Activated CD8-positive, alpha-beta T cell treated with anti-CD3 and anti-CD28 coated beads, Interleukin-2, amount 10 ng/mL, durations not matched to agents 7 days and 5 days (primary cell): Measurements from ENCODE around the gene SFR1. TPM values are rescaled to one million over a fixed set of nuclear protein-coding genes. Genes with fewer than 3 reads are reported as not detected.
"Not testable (repeated sequence)": the region's sequence is repeated elsewhere in the genome, so short reads cannot be mapped to it uniquely, and the experiment has no call there.

Source experiments
- ATAC-seq: fragments of 150-1000 bp; cut with Tn5 transposase; one replicate; pipeline ENCODE4 v1.10.0; 2021; ENCODE audit warnings: moderate library complexity
- CTCF ChIA-PET: fragments of 350-600 bp; sonication (Branson Sonifier 250); formaldehyde crosslinking; loops from one replicate; lab custom pipeline; 2021; ENCODE audit warnings: antibody characterized with exemption; lab: Charles Lee
- POLR2A ChIA-PET: fragments of 350-600 bp; sonication (Branson Sonifier 250); formaldehyde crosslinking; loops from one replicate; lab custom pipeline; 2021; ENCODE audit warnings: antibody characterized with exemption; lab: Charles Lee
- DNase-seq: peaks from one replicate; pipeline ENCODE4 v3.0.0-alpha.2; 2020
- H3K27ac Mint-ChIP-seq: one replicate; pipeline ENCODE4 v1.8.0; 2021; ENCODE audit warnings: mild to moderate bottlenecking, mixed read lengths
- H3K27me3 Mint-ChIP-seq: one replicate; pipeline ENCODE4 v1.8.0; 2021; ENCODE audit warnings: low read depth, mixed read lengths
- H3K36me3 Mint-ChIP-seq: one replicate; pipeline ENCODE4 v1.8.0; 2021; ENCODE audit warnings: low read depth, mixed read lengths
- H3K4me1 Mint-ChIP-seq: one replicate; pipeline ENCODE4 v1.8.0; 2021; ENCODE audit warnings: low read depth, mixed read lengths
- H3K4me3 Mint-ChIP-seq: one replicate; pipeline ENCODE4 v1.8.0; 2021; ENCODE audit warnings: mild to moderate bottlenecking, mixed read lengths
- H3K9me3 Mint-ChIP-seq: one replicate; pipeline ENCODE4 v1.8.0; 2022; ENCODE audit warnings: mixed read lengths; ENCODE audit not compliant: insufficient read depth
- total RNA-seq, 2 experiments: library from RNA; stranded (reverse); gene quantifications; one replicate each; pipeline ENCODE4 v1.2.3, GENCODE V29; 2021

SFR1 gene
- total RNA-seq, 2 experiments from 2014 or later, result 13.0 to 14.9 TPM

DNA sequence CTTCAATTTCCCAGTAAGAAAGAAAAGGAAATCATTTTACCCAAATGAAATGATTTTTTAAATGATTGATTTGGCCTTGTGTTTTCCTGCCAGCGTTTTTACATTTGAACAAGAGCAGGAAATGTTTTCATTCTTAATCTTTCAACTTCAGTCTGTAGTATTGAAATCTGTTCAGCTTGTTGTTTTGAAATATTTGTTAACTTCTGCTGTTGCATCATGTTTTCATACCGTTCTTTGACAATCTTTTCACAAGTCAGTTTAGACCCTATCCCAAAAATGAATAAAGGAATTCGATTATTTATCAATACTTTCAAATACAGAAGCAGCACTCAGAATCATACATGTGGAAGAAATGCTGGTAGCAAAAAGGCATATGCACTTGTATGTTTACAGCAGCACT lies 8.1 kb downstream of the SFR1 start:
- no peak for DNase-seq
- no peaks in the 10 kb centered on the region for H3K9me3 Mint-ChIP-seq
- peaks cover 21% of the 10 kb centered on the region for H3K27me3 Mint-ChIP-seq
- H3K4me3 Mint-ChIP-seq, result no peak overlapping the region
- H3K27ac Mint-ChIP-seq, result no peak overlapping the region
- POLR2A ChIA-PET, result interaction anchor here (0.6 to 1.9 kb wide), 2 partner anchors 8 to 219 kb away, joined by 3 to 6 read pairs; partner anchors contain the start of gene SFR1
- H3K4me1 Mint-ChIP-seq, result no peaks in the 10 kb centered on the region
- CTCF ChIA-PET, result no interaction called here
- H3K36me3 Mint-ChIP-seq, result peaks cover 8% of the 10 kb centered on the region
- no peak for ATAC-seq

DNA sequence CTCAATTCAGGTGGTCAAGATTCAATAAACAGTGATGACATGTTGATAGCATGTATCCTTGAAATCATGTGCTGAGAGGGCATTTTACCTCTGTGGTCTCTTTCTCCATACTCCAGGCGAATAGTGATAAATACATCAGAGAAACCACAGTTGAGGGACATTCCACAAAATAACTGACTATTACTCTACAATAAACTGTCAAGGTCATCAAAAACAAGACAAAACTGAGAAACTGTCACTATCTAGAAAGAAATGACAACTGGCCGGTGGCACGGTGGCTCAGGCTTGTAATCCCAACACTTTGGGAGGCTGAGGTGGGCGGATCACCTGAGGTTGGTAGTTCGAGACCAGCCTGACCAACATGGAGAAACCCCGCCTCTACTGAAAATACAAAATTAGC lies 16.2 kb downstream of the SFR1 start:
- Mint-ChIP-seq H3K36me3 (no peaks in the 10 kb centered on the region), H3K4me1 (no peaks in the 10 kb centered on the region), H3K4me3 (no peak overlapping the region), H3K27ac (no peak overlapping the region), H3K9me3 (no peaks in the 10 kb centered on the region), H3K27me3 (peaks cover 30% of the 10 kb centered on the region)
- CTCF ChIA-PET, result no interaction called here
- POLR2A ChIA-PET, result no interaction called here
- ATAC-seq (no peak), DNase-seq (no peak)

DNA sequence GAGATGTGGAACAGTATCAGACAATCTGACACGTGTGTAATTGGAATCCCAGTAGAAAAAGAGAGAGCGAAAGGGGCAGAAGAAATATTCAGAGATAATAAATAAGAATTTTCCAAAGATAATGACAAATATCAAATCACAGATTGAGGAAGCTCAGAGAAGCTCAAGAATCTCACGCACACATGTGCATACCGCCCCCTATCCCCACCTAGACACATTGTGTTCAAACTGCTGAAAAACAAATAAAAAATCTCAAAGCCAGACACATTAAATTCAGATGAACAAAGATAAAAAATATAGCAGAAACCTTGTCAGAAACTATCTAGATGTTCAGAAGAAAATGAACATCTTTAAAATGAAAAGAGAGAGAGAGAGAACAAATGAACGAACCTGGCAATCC lies 17.2 kb downstream of the SFR1 start:
- Mint-ChIP-seq H3K36me3 (no peaks in the 10 kb centered on the region), H3K4me1 (no peaks in the 10 kb centered on the region), H3K27me3 (peaks cover 30% of the 10 kb centered on the region), H3K27ac (no peak overlapping the region), H3K4me3 (no peak overlapping the region), H3K9me3 (no peaks in the 10 kb centered on the region)
- CTCF ChIA-PET, result interaction anchor here (0.6 to 1.9 kb wide), 6 partner anchors 16 to 251 kb away, joined by 3 to 6 read pairs (median 4); partner anchors contain the start of gene SFR1
- DNase-seq, result no peak
- ATAC-seq, result no peak
- POLR2A ChIA-PET, result no interaction called here

DNA sequence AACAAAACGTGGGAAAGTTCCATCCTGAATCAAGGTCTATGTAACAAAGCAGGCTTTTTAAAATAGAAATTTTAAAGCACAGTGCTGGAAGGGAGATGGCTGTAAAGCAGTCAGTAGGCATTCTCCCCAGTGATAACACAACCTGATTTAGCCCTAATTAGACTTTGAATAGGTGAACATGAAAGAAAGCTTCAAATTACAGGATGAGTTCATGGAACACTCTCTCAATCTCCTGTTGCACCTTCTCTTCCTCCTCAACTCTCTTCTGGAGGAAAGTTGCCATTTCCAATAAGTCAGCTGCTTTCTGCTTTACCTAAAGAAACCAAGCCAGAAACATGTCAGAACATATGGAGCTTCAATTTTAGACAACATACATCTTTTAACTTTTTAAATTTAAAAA lies 20.1 kb downstream of the SFR1 start:
- ATAC-seq (no peak), DNase-seq (no peak)
- no peaks in the 10 kb centered on the region for H3K4me1 Mint-ChIP-seq
- no peaks in the 10 kb centered on the region for H3K9me3 Mint-ChIP-seq
- H3K27me3 Mint-ChIP-seq, result peaks cover 32% of the 10 kb centered on the region
- H3K36me3 Mint-ChIP-seq, result no peaks in the 10 kb centered on the region
- POLR2A ChIA-PET, result no interaction called here
- CTCF ChIA-PET, result no interaction called here
- H3K27ac Mint-ChIP-seq, result no peak overlapping the region
- H3K4me3 Mint-ChIP-seq, result no peak overlapping the region

DNA sequence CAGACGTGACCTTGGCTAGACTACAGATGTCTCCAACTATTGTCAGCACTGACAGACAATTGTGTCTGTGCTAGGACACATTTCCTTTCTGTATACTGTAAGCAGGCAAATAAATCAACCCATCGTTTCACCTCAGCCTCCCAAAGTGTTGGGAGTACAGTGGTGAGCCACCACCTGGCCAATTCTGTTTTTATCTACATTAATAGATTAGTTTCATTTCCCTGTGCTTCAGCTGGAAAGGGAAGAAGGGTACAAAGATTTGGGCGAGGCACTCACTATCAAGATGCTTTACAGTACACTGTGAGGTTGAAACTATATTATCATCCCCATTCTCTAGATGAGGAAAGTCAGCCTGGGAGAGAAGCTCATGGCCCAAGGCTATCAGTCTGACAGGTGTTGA lies 21.9 kb downstream of the SFR1 start:
- Mint-ChIP-seq H3K27me3 (peaks cover 32% of the 10 kb centered on the region), H3K4me3 (no peak overlapping the region), H3K4me1 (no peaks in the 10 kb centered on the region), H3K27ac (no peak overlapping the region), H3K9me3 (no peaks in the 10 kb centered on the region), H3K36me3 (no peaks in the 10 kb centered on the region)
- no peak for ATAC-seq
- DNase-seq, result no peak
- POLR2A ChIA-PET, result no interaction called here
- CTCF ChIA-PET, result no interaction called here

DNA sequence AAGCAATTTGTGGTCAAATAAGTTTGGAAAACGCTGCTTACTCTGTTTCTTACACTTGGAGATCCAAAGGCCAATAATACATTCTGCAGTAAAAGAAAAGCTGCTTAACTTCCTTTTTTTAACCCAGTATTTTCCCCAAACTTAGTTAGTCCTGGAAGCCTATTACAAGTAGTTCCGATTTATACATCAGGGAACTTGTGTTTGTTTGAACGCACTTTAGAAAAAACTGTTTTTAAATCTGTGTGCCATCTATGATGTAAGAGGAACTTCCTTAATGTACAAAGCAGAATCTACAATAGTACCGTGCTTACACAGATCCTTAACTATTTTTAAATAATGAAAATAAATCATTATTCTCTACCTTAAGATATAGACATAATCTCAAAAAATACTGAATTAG lies 23.0 kb downstream of the SFR1 start:
- DNase-seq, result no peak
- ChIA-PET CTCF (interaction anchor here (1.2 kb wide), 1 partner anchor 134 kb away, joined by 3 read pairs; no protein-coding TSS in a partner anchor), POLR2A (no interaction called here)
- no peaks in the 10 kb centered on the region for H3K4me1 Mint-ChIP-seq
- peaks cover 30% of the 10 kb centered on the region for H3K27me3 Mint-ChIP-seq
- no peaks in the 10 kb centered on the region for H3K36me3 Mint-ChIP-seq
- H3K4me3 Mint-ChIP-seq, result no peak overlapping the region
- no peaks in the 10 kb centered on the region for H3K9me3 Mint-ChIP-seq
- ATAC-seq, result no peak
- H3K27ac Mint-ChIP-seq, result no peak overlapping the region

DNA sequence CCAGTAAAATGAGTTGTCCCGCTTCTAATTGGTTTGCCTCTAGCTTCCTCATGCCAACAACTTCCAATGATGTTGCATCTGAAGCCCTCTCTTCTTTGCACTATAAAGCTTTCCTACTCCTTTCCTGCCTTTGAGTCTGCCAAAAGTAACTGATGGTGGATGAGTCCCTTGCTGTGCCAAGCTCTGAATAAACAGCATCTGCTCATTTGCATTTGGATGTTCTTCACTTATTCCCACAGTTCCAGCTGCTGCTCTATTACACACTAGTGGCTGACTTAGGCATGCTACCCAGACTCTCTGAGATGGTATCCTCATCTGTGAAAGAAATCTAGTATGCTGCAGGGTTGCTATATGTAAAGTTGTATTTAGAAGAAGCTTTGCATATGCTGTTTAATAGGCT lies 24.9 kb downstream of the SFR1 start:
- H3K4me3 Mint-ChIP-seq, result no peak overlapping the region
- CTCF ChIA-PET, result interaction anchor here (0.9 to 2.5 kb wide), 5 partner anchors 10 to 128 kb away, joined by 3 to 10 read pairs (median 4); partner anchors contain the start of gene SFR1
- POLR2A ChIA-PET, result interaction anchor here (1.3 kb wide), 1 partner anchor 26 kb away, joined by 3 read pairs; no protein-coding TSS in a partner anchor
- DNase-seq, result no peak
- no peaks in the 10 kb centered on the region for H3K4me1 Mint-ChIP-seq
- H3K27me3 Mint-ChIP-seq, result peaks cover 39% of the 10 kb centered on the region
- peaks cover 4% of the 10 kb centered on the region for H3K9me3 Mint-ChIP-seq
- ATAC-seq, result no peak
- H3K36me3 Mint-ChIP-seq, result peaks cover 4% of the 10 kb centered on the region
- no peak overlapping the region for H3K27ac Mint-ChIP-seq

DNA sequence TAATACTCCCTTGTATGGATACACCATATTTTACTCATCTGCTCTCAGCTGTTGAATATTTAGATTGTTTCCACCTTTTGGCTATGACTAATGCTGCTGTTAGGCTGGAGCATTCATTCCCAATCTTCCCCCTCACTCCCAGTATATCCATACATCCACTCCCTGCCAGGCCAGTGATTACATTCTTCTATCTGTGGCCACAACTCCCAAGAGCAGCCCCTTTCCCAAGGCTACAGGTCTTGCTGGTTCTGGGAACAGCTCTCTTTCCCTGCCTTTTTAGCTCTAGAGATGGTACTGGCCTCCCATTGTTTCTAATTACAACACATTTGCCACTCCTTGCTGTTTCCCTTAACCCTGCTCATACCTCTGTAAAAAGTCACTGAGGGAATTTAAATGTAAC lies 28.2 kb downstream of the SFR1 start:
- no peak for ATAC-seq
- Mint-ChIP-seq H3K36me3 (peaks cover 9% of the 10 kb centered on the region), H3K9me3 (peaks cover 12% of the 10 kb centered on the region)

DNA sequence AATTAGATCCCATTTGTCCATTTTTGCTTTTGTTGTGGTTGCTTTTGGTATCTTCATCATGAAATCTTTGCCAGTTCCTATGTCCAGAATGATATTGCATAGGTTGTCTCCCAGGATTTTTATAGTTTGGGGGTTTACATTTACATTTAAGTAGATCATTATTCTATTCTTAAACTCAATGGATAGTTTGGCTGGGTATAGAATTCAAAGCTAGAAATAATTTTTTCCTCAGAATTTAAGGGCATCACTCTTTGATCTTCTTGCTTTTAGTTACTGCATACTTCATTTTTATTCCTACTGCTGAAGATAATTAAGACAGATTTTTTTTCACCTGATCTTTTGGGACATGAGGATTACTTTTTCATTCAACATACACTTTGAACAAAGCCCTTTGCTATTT lies 29.8 kb downstream of the SFR1 start:
- Mint-ChIP-seq H3K27ac (no peak overlapping the region), H3K9me3 (peaks cover 12% of the 10 kb centered on the region), H3K4me1 (no peaks in the 10 kb centered on the region), H3K27me3 (peaks cover 40% of the 10 kb centered on the region), H3K4me3 (no peak overlapping the region), H3K36me3 (peaks cover 9% of the 10 kb centered on the region)
- DNase-seq, result no peak
- POLR2A ChIA-PET, result no interaction called here
- CTCF ChIA-PET, result interaction anchor here (1.1 kb wide), 1 partner anchor 30 kb away, joined by 3 read pairs; the partner anchor contains the start of gene SFR1
- ATAC-seq, result no peak

More for the DNA sequence above, 28.2 kb downstream of the SFR1 start:
- CTCF ChIA-PET, result no interaction called here
- no peaks in the 10 kb centered on the region for H3K4me1 Mint-ChIP-seq
- H3K27ac Mint-ChIP-seq, result no peak overlapping the region
- H3K4me3 Mint-ChIP-seq, result no peak overlapping the region
- no peak for DNase-seq
- peaks cover 35% of the 10 kb centered on the region for H3K27me3 Mint-ChIP-seq
- POLR2A ChIA-PET, result no interaction called here

DNA sequence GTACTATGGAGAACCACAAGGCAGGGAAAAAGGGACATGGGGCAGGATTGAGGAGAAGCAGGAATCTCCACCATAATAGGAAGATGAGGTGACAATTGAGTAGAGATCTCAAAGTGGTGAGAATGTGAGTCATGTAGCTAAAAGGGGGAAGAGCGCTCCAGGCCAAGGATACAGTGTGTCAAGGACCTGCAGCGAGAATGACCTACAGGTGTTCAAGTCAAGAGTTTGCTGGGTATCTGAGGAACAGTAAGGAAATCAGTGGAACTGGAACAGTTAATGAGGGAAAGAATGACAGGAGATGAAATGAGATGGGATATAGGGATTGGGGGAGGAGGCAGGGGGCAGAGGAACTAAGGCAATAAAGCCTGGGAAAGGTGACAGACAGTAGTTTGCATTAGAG lies 33.6 kb downstream of the SFR1 start:
- CTCF ChIA-PET, result interaction anchor here (1.3 to 2.5 kb wide), 2 partner anchors 9 to 15 kb away, joined by 3 to 10 read pairs; no protein-coding TSS in a partner anchor
- DNase-seq (no peak), ATAC-seq (no peak)
- POLR2A ChIA-PET, result no interaction called here
- Mint-ChIP-seq H3K4me1 (no peaks in the 10 kb centered on the region), H3K36me3 (peaks cover 9% of the 10 kb centered on the region), H3K9me3 (peaks cover 12% of the 10 kb centered on the region), H3K27me3 (peaks cover 38% of the 10 kb centered on the region), H3K27ac (no peak overlapping the region), H3K4me3 (no peak overlapping the region)

DNA sequence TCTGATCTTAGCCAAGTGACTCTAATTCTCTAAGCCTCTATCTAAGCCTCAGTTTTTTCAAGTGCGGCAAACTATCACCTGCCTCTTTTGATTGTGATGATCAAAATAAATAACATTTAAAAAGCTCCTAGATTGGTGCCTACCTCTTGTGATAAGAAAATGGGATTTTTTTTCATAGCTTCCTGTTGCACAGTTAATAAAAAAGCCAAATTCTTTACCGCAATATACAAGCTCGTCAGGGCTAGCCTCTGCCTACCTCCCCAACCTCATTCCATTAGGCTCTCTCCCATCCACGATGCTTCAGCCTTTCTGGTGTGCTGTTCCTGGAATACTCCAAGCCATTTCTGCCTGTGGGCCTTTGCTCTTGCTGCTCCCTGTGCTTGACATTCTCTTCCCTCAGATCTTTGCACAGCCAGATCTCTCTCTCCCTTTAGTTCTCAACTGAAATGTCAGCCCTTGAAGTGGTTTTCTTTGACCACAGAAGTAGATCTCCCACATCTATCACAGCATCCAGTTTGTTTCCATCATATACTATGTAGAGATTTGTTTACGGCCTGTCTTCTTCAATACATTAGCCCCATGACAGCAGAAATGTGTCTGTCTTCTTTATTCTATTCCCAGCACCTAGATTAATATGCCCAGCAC lies 48.8 kb downstream of the SFR1 start:
- Mint-ChIP-seq H3K36me3 (no peaks in the 10 kb centered on the region), H3K9me3 (peaks cover 11% of the 10 kb centered on the region), H3K27me3 (peaks cover 31% of the 10 kb centered on the region), H3K4me1 (peaks cover 11% of the 10 kb centered on the region), H3K27ac (no peak overlapping the region), H3K4me3 (no peak overlapping the region)
- DNase-seq (peak; percentile 29), ATAC-seq (peak; percentile 89)
- POLR2A ChIA-PET, result no interaction called here
- CTCF ChIA-PET, result interaction anchor here (0.8 to 1.5 kb wide), 3 partner anchors 9 to 49 kb away, joined by 4 read pairs; partner anchors contain the start of gene SFR1

DNA sequence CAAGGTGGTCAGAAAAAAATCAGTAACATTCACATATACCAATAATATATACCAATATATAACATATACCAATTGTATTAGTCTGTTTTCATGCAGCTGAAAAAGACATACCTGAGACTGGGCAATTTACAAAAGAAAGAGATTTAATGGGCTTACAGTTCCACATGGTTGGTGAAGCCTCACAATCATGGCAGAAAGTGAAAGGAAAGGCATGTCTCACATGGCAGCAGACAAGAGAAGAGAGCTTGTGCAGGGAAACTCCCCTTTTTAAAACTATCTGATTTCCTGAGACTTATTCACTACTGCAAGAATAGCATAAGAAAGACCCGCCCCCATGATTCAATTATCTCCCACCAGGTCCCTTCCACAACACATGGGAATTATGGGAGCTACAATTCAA lies 52.2 kb downstream of the SFR1 start:
- DNase-seq, POLR2A ChIA-PET, CTCF ChIA-PET, H3K27ac Mint-ChIP-seq, ATAC-seq, H3K4me3 Mint-ChIP-seq, H3K36me3 Mint-ChIP-seq: not testable (repeated sequence)
- peaks cover 11% of the 10 kb centered on the region for H3K9me3 Mint-ChIP-seq
- peaks cover 28% of the 10 kb centered on the region for H3K27me3 Mint-ChIP-seq
- H3K4me1 Mint-ChIP-seq, result peaks cover 11% of the 10 kb centered on the region
